Measurements from ENCODE around the gene PTPRD. TPM values are rescaled to one million over a fixed set of nuclear protein-coding genes. Genes with fewer than 3 reads are reported as not detected.

PTPRD gene
- total RNA-seq = 1.7 and 13.1 TPM in 2 replicates

GRCh38 chr9:10612641-10613398, at the start of gene PTPRD:
Gene PTPRD (minus strand): TSS chr9:10613002.

Measured in bronchial smooth muscle cell (primary cell).